ENCODE measurements around the gene LMCD1.
A peak's percentile ranks its signal among the peaks of the same experiment; 100 is the strongest.

The LMCD1 gene

DNA sequence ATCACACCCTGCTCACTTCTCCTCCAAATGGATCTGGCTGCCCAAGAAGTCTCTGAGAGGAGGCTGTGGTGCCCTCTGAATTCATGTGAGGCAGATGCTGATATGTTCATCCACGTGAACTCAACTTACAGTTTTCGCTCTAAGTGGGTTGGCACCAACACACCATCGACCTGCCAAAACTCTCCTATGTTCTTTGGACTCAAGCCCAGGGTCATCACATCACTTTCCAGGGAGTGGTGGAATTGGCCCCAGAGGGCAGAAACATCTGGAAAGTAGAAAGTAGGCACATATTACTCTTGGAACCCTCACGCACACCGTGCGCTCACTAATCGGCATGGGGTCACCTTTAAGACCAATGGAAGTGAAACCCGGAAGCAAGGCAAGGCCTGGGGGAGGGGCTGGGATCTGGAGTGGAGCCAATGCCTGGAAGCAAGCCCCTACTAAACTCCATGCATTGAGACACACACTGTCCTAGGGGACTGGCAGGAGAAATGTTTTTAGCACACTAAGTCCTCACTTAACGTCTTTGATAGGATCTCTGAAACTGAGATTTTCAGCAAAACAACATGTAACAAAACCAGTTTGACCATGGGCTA lies 101.6 kb downstream of the LMCD1 start:
- no peak for TF ChIP-seq CTCF (conservative IDR thresholded peaks at IDR 0.05; ENCODE audit: low read depth, low read length)
- DNase-seq (ENCODE audit: low read depth), result no peak
- H3K4me3 ChIP-seq (ENCODE audit: low read length), result no peak overlapping the region

DNA sequence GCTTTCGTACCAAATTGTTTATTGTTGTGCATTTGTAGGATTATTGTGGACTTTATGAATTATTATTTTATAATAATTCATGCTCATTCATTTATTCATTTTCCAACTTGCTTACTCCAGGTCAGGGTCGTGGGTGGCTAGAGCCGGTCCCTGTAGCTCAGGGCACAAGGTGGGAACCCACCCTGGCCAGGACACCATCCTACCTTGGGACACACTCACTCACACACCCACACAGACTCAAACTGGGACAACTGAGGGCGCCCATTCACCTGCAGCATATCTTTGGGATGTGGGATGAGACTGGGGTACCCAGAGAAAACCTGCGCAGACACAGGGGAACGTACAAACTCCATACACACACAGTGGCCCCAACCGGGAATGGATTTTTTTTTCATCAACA lies 102.4 kb downstream of the LMCD1 start:
- H3K4me3 ChIP-seq (ENCODE audit: low read length), result no peak overlapping the region
- no peak for DNase-seq (ENCODE audit: low read depth)
- no peak for TF ChIP-seq CTCF (conservative IDR thresholded peaks at IDR 0.05; ENCODE audit: low read depth, low read length)

GRCh38 chr3:8604988-8605387 lies 103.4 kb downstream of the LMCD1 start:
- DNase-seq (ENCODE audit: low read depth), result no peak
- TF ChIP-seq CTCF (conservative IDR thresholded peaks at IDR 0.05; ENCODE audit: low read depth, low read length), result no peak

DNA sequence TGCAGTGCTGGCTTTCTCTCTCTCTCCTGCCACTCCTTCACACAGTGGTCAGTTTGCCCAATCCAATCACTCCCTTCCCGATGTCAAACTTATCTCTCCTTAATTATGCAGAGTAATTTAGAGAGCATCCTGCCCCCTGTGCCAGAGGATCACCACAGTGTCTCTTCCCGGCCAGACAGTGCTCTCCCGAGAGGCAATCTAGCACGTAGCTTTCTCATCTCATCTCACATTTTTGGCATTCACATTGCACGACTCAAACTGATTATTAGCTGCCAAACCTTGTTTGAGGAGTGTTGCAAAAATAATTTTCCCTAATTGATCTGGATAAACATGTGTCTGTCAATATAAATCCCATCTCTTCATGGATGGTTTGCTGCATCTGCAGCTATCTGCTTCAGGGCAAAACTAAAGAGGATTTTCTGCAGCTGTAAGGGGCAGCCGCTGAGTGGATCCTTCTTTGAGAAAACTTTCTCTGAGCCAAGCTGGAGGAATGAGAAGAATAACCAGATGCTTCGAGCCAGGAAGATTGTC lies 105.1 kb downstream of the LMCD1 start:
- DNase-seq (ENCODE audit: low read depth), result no peak
- H3K4me3 ChIP-seq (ENCODE audit: low read length), result no peak overlapping the region
- no peak for TF ChIP-seq CTCF (conservative IDR thresholded peaks at IDR 0.05; ENCODE audit: low read depth, low read length)

More at GRCh38 chr3:8604988-8605387, 103.4 kb downstream of the LMCD1 start:
- H3K4me3 ChIP-seq (ENCODE audit: low read length), result no peak overlapping the region

- TF ChIP-seq CTCF (conservative IDR thresholded peaks at IDR 0.05; ENCODE audit: low read depth, low read length), result peak; percentile 78
- DNase-seq (ENCODE audit: low read depth), result no peak
- H3K4me3 ChIP-seq (ENCODE audit: low read length), result no peak overlapping the region
Observed at GRCh38 chr3:8607234-8608040, 105.8 kb downstream of the LMCD1 start.

DNA sequence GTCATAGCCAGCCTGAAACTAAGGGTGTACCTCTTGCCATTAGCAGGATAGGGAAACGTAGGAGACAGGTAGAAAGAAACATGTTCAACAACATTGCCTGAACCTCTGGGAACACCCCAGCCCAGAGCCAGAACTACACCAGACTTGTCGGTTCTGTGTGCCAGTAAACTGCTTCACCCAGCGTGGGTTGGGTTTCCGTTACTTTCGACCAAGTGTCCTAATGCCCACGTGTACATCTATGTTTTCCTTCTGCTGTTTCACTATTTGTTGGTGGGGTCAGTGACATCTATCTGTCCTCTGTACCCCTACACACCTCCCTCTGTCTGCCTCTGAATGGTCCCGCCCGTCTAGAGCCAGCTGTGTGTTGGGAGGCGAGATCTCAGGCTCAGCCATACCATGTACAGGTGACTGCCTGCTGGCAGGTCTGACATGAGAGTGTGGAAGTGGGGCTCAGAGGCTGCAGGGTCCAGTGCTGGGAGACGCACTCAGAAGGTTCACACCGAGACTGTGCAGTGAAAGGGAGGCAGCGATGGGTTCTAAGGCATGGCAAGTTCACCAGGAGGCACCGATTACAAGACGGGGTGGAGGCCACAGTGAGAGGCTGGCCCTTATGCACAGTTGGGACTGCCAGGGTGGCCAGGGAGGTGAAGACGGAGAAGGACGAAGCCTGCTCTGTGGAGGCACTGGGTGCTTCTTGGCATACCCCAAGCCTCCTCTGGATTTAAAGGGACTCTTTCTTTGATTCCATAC lies 106.6 kb downstream of the LMCD1 start:
- no peak overlapping the region for H3K4me3 ChIP-seq (ENCODE audit: low read length)
- DNase-seq (ENCODE audit: low read depth), result no peak
- TF ChIP-seq CTCF (conservative IDR thresholded peaks at IDR 0.05; ENCODE audit: low read depth, low read length), result no peak
